GM12878 (cell line): ENCODE data around the gene SLC15A1. TPM values are rescaled to one million over a fixed set of nuclear protein-coding genes. Genes with fewer than 3 reads are reported as not detected.
A peak's percentile ranks its signal among the peaks of the same experiment; 100 is the strongest.

ENCODE experiments used
- ATAC-seq: fragments of 200-7000 bp; cut with Tn5 transposase; 3 replicates; pipeline ENCODE4 v1.9.1; 2020; ENCODE audit warnings: mild to moderate bottlenecking, moderate library complexity
- BruUV-seq: library from RNA; stranded (reverse); fragments of 400-500 nt; replicated peaks from 2 replicates; lab custom pipeline; 2021; lab: Mats Ljungman, UMichigan
- CTCF ChIA-PET: fragments of 300-600 bp; sonication (Branson Sonifier 250); formaldehyde crosslinking; extraction: SDS; loops from one replicate; lab custom pipeline; 2021; ENCODE audit warnings: inconsistent platforms; lab: Yijun Ruan, JAX
- POLR2A ChIA-PET: fragments of 350-600 bp; formaldehyde crosslinking; extraction: SDS; loops from one replicate; lab custom pipeline; 2021; ENCODE audit warnings: inconsistent platforms; lab: Charles Lee
- RAD21 ChIA-PET: fragments of 300-600 bp; sonication (Branson Sonifier 250); formaldehyde crosslinking; loops from one replicate; lab custom pipeline; 2023; ENCODE audit warnings: antibody characterized with exemption; ENCODE audit not compliant: unreplicated experiment; lab: Charles Lee
- SMC1A ChIA-PET: fragments of 300-600 bp; sonication (Branson Sonifier 250); formaldehyde crosslinking; loops from one replicate; lab custom pipeline; 2023; ENCODE audit not compliant: unreplicated experiment, uncharacterized antibody; lab: Charles Lee
- DNase-seq: peaks from one replicate; pipeline ENCODE4 v3.0.0-alpha.2; 2011; ENCODE audit warnings: low read depth, low spot score
- FAIRE-seq: peaks from 3 replicates; lab custom pipeline; 2011; peaks lifted over from hg19 to GRCh38; lab: Jason Lieb, UNC
- H2AFZ ChIP-seq: 2 replicates; pipeline ENCODE4 v1.6.0; 2011; ENCODE audit warnings: low read depth, low read length, control low read depth; ENCODE audit not compliant: control insufficient read depth
- H3K27ac ChIP-seq: 2 replicates; pipeline ENCODE4 v1.5.1; 2011; ENCODE audit warnings: control low read depth; ENCODE audit not compliant: control insufficient read depth, insufficient read depth
- H3K27me3 ChIP-seq, 2 experiments: replicated peaks in 1 of 2; 2 replicates each; pipeline versions ENCODE4 v1.6.0 to v1.6.1; 2011; ENCODE audit warnings: low read length in 1 of 2; ENCODE audit not compliant: control insufficient read depth in 2 of 2, insufficient read depth in 2 of 2
- H3K36me3 ChIP-seq, 2 experiments: 2 replicates each; pipeline ENCODE4 v1.5.1; 2011; ENCODE audit warnings: low read length in 1 of 2; ENCODE audit not compliant: control insufficient read depth in 2 of 2, insufficient read depth in 2 of 2
- H3K4me1 ChIP-seq: 2 replicates; pipeline ENCODE4 v1.6.1; 2011; ENCODE audit warnings: mild to moderate bottlenecking, low read length, moderate library complexity, mixed read lengths; ENCODE audit not compliant: control insufficient read depth, insufficient read depth
- H3K4me2 ChIP-seq: 2 replicates; pipeline ENCODE4 v1.6.0; 2011; ENCODE audit warnings: control low read depth; ENCODE audit not compliant: control insufficient read depth, insufficient read depth
- H3K4me3 ChIP-seq: fragments of 200-600 bp; sonication (generic); 2 replicates; pipeline ENCODE4 v1.5.1; 2016
- H3K79me2 ChIP-seq: 2 replicates; pipeline ENCODE4 v1.6.0; 2011; ENCODE audit warnings: low read length; ENCODE audit not compliant: control insufficient read depth, insufficient read depth
- H3K9ac ChIP-seq: 2 replicates; pipeline ENCODE4 v1.8.0; 2011; ENCODE audit warnings: low read length, control low read depth, mixed read lengths; ENCODE audit not compliant: control insufficient read depth, insufficient read depth
- H3K9me3 ChIP-seq: replicated peaks from 3 replicates; pipeline ENCODE4 v1.5.1; 2011; ENCODE audit warnings: mild to moderate bottlenecking, low read length; ENCODE audit not compliant: control insufficient read depth, insufficient read depth
- H4K20me1 ChIP-seq: 2 replicates; pipeline ENCODE4 v1.6.0; 2011; ENCODE audit not compliant: control insufficient read depth, insufficient read depth
- BHLHE40 ChIP-seq, 2 experiments: fragments of 450-650 bp in 1 of 2; IDR thresholded peaks; 2 replicates each; pipeline ENCODE4 v1.6.1; 2011 to 2017; ENCODE audit warnings: low read depth in 2 of 2, borderline replicate concordance in 1 of 2, improper control_type of control experiment in 1 of 2, low read length in 1 of 2, mild to moderate bottlenecking in 1 of 2
- DPF2 ChIP-seq: fragments of 450-650 bp; IDR thresholded peaks from 2 replicates; pipeline ENCODE4 v1.6.1; 2017; ENCODE audit warnings: mild to moderate bottlenecking
- FOS ChIP-seq: IDR thresholded peaks from 3 replicates; pipeline ENCODE4 v1.6.1; 2011; ENCODE audit warnings: borderline replicate concordance; ENCODE audit not compliant: insufficient read length; ENCODE audit errors: extremely low read depth
- MYB ChIP-seq: fragments of 150-350 bp; IDR thresholded peaks from 2 replicates; pipeline ENCODE4 v1.6.1; 2014; ENCODE audit warnings: mild to moderate bottlenecking, low read depth, low read length, borderline replicate concordance
- PAX8 ChIP-seq: fragments of 450-650 bp; IDR thresholded peaks from 2 replicates; pipeline ENCODE4 v1.6.1; 2017; ENCODE audit warnings: mild to moderate bottlenecking, moderate library complexity
- SMAD1 ChIP-seq: fragments of 450-650 bp; IDR thresholded peaks from 2 replicates; pipeline ENCODE4 v1.6.1; 2018; ENCODE audit warnings: mild to moderate bottlenecking, low read depth; ENCODE audit not compliant: partially characterized antibody
- SMC3 ChIP-seq: IDR thresholded peaks from 2 replicates; pipeline ENCODE4 v1.6.1; 2011; ENCODE audit warnings: low read length, improper control_type of control experiment, borderline replicate concordance
- SPI1 ChIP-seq: IDR thresholded peaks from 2 replicates; pipeline ENCODE4 v1.6.1; 2011; ENCODE audit warnings: low read depth, mild to moderate bottlenecking, low read length, moderate library complexity, borderline replicate concordance; ENCODE audit not compliant: insufficient read depth
- TCF7 ChIP-seq: IDR thresholded peaks from 2 replicates; pipeline ENCODE4 v1.6.1; 2014; ENCODE audit warnings: antibody characterized with exemption, borderline replicate concordance
- USF2 ChIP-seq: IDR thresholded peaks from 2 replicates; pipeline ENCODE4 v1.6.1; 2011; ENCODE audit warnings: low read depth, low read length, improper control_type of control experiment, borderline replicate concordance
- YY1 ChIP-seq: IDR thresholded peaks from 2 replicates; pipeline ENCODE4 v1.6.1; 2011; ENCODE audit warnings: low read depth, mild to moderate bottlenecking, low read length
- ZNF217 ChIP-seq: fragments of 450-650 bp; IDR thresholded peaks from 2 replicates; pipeline ENCODE4 v1.6.1; 2017; ENCODE audit warnings: antibody characterized with exemption, mild to moderate bottlenecking
- WGBS: methylation state at CpG from one replicate; pipeline ENCODE4 v1.1.6; 2016; ENCODE audit warnings: low lambda C conversion rate; ENCODE audit not compliant: insufficient replicate concordance, insufficient coverage; ENCODE audit errors: missing lambda C conversion rate; 5-methylcytosine and 5-hydroxymethylcytosine counted together
- in situ Hi-C: fragments of 300-500 bp; cut with MboI; formaldehyde crosslinking; loops from 9 replicates; pipeline ENCODE4 v1.14.3; 2018; ENCODE audit warnings: mixed read lengths
- intact Hi-C: fragments of 100-400 bp; cut with micrococcal nuclease; formaldehyde crosslinking; loops from one replicate; pipeline ENCODE4 v1.14.2; 2022; ENCODE audit not compliant: unreplicated experiment
- polyA plus RNA-seq, 11 experiments: library from polyadenylated mRNA; depleted of rRNA in 4 of 11; unstranded in 6 of 11; stranded (reverse) in 5 of 11; fragments of >200 nt; fragmentation: Nextera tagmentation in 4 of 11; fragmentation: Illumina TruSeq in 1 of 11; extraction: Ambion mirVana in 4 of 11; extraction: Trizol in 1 of 11; gene quantifications; 1 replicate in 1 of 11; 2 replicates in 10 of 11; pipeline versions ENCODE4 v1.2.1 to v1.2.3, GENCODE V29; 2011 to 2016; ENCODE audit warnings: inconsistent platforms in 2 of 11, missing spikeins in 2 of 11, low read depth in 1 of 11
- total RNA-seq, 4 experiments: library from RNA; depleted of rRNA in 3 of 4; stranded (reverse); fragments of >200 nt in 3 of 4; fragmentation: Illumina TruSeq in 1 of 4; extraction: Trizol in 1 of 4; gene quantifications; 2 replicates each; pipeline versions ENCODE4 v1.2.1 to v1.2.3, GENCODE V29; 2013 to 2021

The SLC15A1 gene
- total and polyA plus RNA-seq, 10 of the 15 experiments (the other 5 are each of a cell fraction or from before 2014, with no cell fraction given), result not detected

DNA sequence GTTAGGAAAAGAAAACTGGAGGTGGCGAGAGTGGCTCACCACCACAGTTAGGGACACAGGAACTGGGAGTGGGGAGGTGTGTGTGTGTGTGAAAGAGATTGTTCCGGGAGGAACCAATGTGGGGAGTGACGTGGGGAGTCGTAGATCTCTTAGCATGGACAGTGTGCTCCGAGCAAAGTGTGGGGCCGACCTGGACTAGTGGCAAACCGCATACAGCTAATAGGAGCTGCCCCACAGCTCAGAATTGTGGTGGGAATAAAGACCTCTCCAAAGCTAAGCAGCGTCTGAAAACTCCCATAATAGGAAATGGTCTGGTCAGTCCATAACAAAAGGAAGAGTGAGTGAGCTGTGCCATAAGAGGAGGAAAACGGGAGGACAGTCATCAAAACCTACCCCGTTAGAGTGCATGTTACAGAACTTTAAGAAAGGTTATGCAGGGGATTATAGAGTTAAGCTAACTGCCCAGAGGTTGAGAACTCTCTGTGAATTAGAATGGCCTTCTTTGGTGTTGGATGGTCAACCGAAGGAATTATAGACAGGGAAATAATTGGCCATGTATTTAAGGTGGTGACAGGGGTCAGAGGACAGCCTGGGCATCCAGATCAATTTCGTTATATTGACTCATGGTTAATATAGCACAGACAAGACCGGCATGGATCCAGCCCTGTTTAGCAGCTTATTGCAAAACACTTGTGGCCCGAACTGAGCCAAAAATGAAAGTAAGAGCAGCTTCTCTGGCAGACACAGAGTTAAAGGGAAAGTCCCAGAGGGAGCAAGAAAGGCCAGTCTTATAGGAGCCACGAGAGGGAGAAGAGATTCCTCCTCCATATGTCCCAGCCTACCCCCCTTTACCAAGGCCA is 8.9 kb upstream of the SLC15A1 start:
- FAIRE-seq, result peak; percentile 56
- H3K27ac ChIP-seq, result no peak overlapping the region
- H3K4me1 ChIP-seq, result no peaks in the 10 kb centered on the region; the same call in 1 of the 2 replicates
- H3K4me2 ChIP-seq, result peak overlapping the region; percentile 64
- H3K36me3 ChIP-seq, result no peaks in the 10 kb centered on the region
- intact Hi-C loops, result no loop called here
- H4K20me1 ChIP-seq, result no peaks in the 10 kb centered on the region
- 0 out of 2 replicates have a peak overlapping the region, but pooled peaks have one; percentile 20 for H3K9ac ChIP-seq
- no peaks in the 10 kb centered on the region; the same call in 2 of the 3 replicates for H3K9me3 ChIP-seq
- no peak for TF ChIP-seq SMAD1
- no peak for TF ChIP-seq SPI1
- no peak for TF ChIP-seq USF2
- no peak for TF ChIP-seq ZNF217
- no peak for TF ChIP-seq DPF2
- TF ChIP-seq SMC3, result no peak
- TF ChIP-seq BHLHE40 (IDR thresholded peaks at IDR 0.05; ENCODE audit: borderline replicate concordance in 1 of 2, low read depth in 2 of 2, low read length in 1 of 2), result no peak
- TF ChIP-seq PAX8, result no peak
- TF ChIP-seq TCF7, result no peak
- TF ChIP-seq FOS, result no peak
- TF ChIP-seq YY1, result no peak
- no peak for TF ChIP-seq MYB
- POLR2A ChIA-PET, result no interaction called here
- BruUV-seq, result no TSS peak
- H3K4me3 ChIP-seq, result peak overlapping the region; percentile 19; the same call in 1 of the 2 replicates
- 35% methylated on average over 15 of the region's 15 CpGs for WGBS
- SMC1A ChIA-PET, result interaction anchor here (1.0 to 1.6 kb wide), 4 partner anchors 19 to 88 kb away, joined by 3 to 8 read pairs (median 4); no protein-coding TSS in a partner anchor
- CTCF ChIA-PET, result interaction anchor here (1.0 kb wide), 1 partner anchor 108 kb away, joined by 3 read pairs; no protein-coding TSS in a partner anchor
- peak; percentile 92 for ATAC-seq
- DNase-seq, result peak; percentile 11
- peak overlapping the region; percentile 80 for H2AFZ ChIP-seq
- RAD21 ChIA-PET, result interaction anchor here (1.2 to 1.3 kb wide), 2 partner anchors 81 to 88 kb away, joined by 3 read pairs; no protein-coding TSS in a partner anchor
- no peaks in the 10 kb centered on the region for H3K79me2 ChIP-seq
- H3K27me3 ChIP-seq, result no peaks in the 10 kb centered on the region; a peak in 1 of 4 replicates
- in situ Hi-C loops, result no loop called here
